Heart left ventricle (tissue), 13 donors: ENCODE data around the gene MYORG.

Experiments
- POLR2A ChIP-seq, 2 donors: fragments of 450-650 bp; IDR thresholded peaks; one replicate each; pipeline ENCODE4 v1.6.1; 2017; ENCODE audit warnings: antibody characterized with exemption in 2 of 2, mild to moderate bottlenecking in 2 of 2, moderate library complexity in 2 of 2
- TF ChIP-seq, protein P1 (sequence below), 12 donors: fragments of 200-600 bp; sonication (generic) in 4 of 12; IDR thresholded peaks; one replicate each; pipeline versions ENCODE4 v1.5.0 to v1.8.0; 2018 to 2022; ENCODE audit warnings: antibody characterized with exemption in 12 of 12, mild to moderate bottlenecking in 5 of 12
- donor health status: ischemic (EF 13 %, LVEDD 7.1; RV severe dilation, severe dysfunction).
- donor health status: DM: no; HTN: yes; CAD: no.
- donor health status: DM: no; HTN: no; CAD: no.
- donor health status: ischemic (EF 25% LVEDD 6.9; RV normal size, moderate dysfunction).
- donor health status: ischemic (EF 25% LVEDD 5.7; RV mildly dilated, moderate dysfunction).
- donor health status: ischemic (EF 35%, LVEDD 5.7; RV mildly dilated, moderate dysfunction).
- donor health status: nonischemic (EF 11% LVEDD 7.7; RV severe dilation, severe dysfunction).
- donor health status: DM: yes; HTN: yes; CAD: no.
- donor health status: PGD.
- donor health status: ischemic (EF 29% LVEDD 5.4; RV normal size, mild dysfunction).
- donor health status: nonischemic (EF 23%, LVEDD 6.1; RV moderate dilation, normal function).

- TF ChIP-seq, protein P1, sequence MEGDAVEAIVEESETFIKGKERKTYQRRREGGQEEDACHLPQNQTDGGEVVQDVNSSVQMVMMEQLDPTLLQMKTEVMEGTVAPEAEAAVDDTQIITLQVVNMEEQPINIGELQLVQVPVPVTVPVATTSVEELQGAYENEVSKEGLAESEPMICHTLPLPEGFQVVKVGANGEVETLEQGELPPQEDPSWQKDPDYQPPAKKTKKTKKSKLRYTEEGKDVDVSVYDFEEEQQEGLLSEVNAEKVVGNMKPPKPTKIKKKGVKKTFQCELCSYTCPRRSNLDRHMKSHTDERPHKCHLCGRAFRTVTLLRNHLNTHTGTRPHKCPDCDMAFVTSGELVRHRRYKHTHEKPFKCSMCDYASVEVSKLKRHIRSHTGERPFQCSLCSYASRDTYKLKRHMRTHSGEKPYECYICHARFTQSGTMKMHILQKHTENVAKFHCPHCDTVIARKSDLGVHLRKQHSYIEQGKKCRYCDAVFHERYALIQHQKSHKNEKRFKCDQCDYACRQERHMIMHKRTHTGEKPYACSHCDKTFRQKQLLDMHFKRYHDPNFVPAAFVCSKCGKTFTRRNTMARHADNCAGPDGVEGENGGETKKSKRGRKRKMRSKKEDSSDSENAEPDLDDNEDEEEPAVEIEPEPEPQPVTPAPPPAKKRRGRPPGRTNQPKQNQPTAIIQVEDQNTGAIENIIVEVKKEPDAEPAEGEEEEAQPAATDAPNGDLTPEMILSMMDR (IDR thresholded peaks at IDR 0.05), result no peak
- no peak for TF ChIP-seq POLR2A (IDR thresholded peaks at IDR 0.05)
Observed at GRCh38 chr9:34370335-34370969, 6.2 kb downstream of the MYORG start.
